ENCODE measurements around the gene MLLT11. TPM values are rescaled to one million over a fixed set of nuclear protein-coding genes. Genes with fewer than 3 reads are reported as not detected.

The MLLT11 gene
- total RNA-seq, 2 donors from 2014 or later = 16.5 to 19.2 TPM

DNA sequence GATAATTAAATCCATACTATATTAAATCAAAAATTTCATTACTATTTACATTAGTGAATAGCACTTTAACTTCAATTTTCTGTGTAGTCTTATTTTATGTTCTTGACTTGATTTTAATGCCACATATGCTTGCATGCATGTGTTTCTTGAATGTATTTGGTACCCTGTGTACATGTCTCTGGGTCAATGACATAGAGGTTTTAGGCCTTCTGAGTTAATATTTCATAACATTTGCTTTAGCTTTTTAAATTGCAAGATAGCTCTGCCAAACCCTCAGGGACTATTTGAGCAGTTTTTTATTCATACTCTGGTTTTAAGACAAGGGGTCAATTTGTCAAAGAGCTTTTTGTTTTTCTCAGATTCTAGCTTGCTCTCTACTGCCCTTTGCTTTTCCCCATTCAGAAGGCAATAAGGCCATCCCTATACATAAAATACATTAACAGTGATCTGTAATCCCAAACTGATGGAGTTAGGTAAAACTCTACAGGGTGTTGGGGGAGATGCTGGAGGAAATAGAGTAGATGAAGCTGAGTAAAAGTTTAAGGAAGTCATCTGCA lies 5.0 kb downstream of the MLLT11 start:
- no peak overlapping the region for H3K4me3 Mint-ChIP-seq

DNA sequence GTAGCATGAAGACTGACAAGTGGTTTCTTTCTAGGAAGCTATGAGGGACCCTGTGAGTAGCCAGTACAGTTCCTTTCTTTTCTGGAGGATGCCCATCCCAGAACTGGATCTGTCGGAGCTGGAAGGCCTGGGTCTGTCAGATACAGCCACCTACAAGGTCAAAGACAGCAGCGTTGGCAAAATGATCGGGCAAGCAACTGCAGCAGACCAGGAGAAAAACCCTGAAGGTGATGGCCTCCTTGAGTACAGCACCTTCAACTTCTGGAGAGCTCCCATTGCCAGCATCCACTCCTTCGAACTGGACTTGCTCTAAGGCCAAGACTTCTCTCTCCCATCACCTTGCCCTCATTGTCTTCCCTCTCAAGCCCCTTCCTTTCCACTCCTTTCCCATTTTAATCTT lies 7.0 kb downstream of the MLLT11 start:
- peaks cover 27% of the 10 kb centered on the region for H3K36me3 Mint-ChIP-seq (ENCODE audit: low read depth)
- no peaks in the 10 kb centered on the region for H3K27me3 ChIP-seq (ENCODE audit: control insufficient read depth, insufficient read depth, low read length, poor library complexity, severe bottlenecking)
- no peak for DNase-seq
- H3K9me3 Mint-ChIP-seq = no peaks in the 10 kb centered on the region
- no peaks in the 10 kb centered on the region for H3K9me3 ChIP-seq (ENCODE audit: control insufficient read depth, low read length)
- H3K4me3 Mint-ChIP-seq = no peak overlapping the region
- H3K9ac ChIP-seq (ENCODE audit: extremely low read depth, low read length, poor library complexity, severe bottlenecking) = no peak overlapping the region
- peaks cover 16% of the 10 kb centered on the region for H3K4me1 Mint-ChIP-seq
- no peak overlapping the region for H3K4me3 ChIP-seq (ENCODE audit: low read length)
- WGBS, 2 experiments (ENCODE audit: insufficient coverage in 1 of 2, insufficient read length in 1 of 2) = 92 to 94% methylated on average over 2 to 4 of the region's 4 CpGs
- TF ChIP-seq, protein P1, sequence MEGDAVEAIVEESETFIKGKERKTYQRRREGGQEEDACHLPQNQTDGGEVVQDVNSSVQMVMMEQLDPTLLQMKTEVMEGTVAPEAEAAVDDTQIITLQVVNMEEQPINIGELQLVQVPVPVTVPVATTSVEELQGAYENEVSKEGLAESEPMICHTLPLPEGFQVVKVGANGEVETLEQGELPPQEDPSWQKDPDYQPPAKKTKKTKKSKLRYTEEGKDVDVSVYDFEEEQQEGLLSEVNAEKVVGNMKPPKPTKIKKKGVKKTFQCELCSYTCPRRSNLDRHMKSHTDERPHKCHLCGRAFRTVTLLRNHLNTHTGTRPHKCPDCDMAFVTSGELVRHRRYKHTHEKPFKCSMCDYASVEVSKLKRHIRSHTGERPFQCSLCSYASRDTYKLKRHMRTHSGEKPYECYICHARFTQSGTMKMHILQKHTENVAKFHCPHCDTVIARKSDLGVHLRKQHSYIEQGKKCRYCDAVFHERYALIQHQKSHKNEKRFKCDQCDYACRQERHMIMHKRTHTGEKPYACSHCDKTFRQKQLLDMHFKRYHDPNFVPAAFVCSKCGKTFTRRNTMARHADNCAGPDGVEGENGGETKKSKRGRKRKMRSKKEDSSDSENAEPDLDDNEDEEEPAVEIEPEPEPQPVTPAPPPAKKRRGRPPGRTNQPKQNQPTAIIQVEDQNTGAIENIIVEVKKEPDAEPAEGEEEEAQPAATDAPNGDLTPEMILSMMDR (conservative IDR thresholded peaks at IDR 0.05) = no peak
- no peak overlapping the region for H3K27ac ChIP-seq (ENCODE audit: low read depth, low read length)
- H3K27ac Mint-ChIP-seq = peak overlapping the region; percentile 1
- no peaks in the 10 kb centered on the region for H3K4me1 ChIP-seq (ENCODE audit: control insufficient read depth, insufficient read depth, low read length)
- H3K27me3 Mint-ChIP-seq (ENCODE audit: insufficient read depth) = no peaks in the 10 kb centered on the region
- H3K36me3 ChIP-seq (ENCODE audit: control insufficient read depth, insufficient read depth, low read length) = peaks cover 53% of the 10 kb centered on the region

More for the DNA sequence above, 5.0 kb downstream of the MLLT11 start:
- no peak overlapping the region for H3K4me3 ChIP-seq (ENCODE audit: low read length)
- no peaks in the 10 kb centered on the region for H3K9me3 ChIP-seq (ENCODE audit: control insufficient read depth, low read length)
- H3K9ac ChIP-seq (ENCODE audit: extremely low read depth, low read length, poor library complexity, severe bottlenecking) = no peak overlapping the region
- peaks cover 20% of the 10 kb centered on the region for H3K4me1 Mint-ChIP-seq
- no peaks in the 10 kb centered on the region for H3K27me3 ChIP-seq (ENCODE audit: control insufficient read depth, insufficient read depth, low read length, poor library complexity, severe bottlenecking)
- peaks cover 27% of the 10 kb centered on the region for H3K36me3 Mint-ChIP-seq (ENCODE audit: low read depth)
- H3K4me1 ChIP-seq (ENCODE audit: control insufficient read depth, insufficient read depth, low read length) = no peaks in the 10 kb centered on the region
- DNase-seq = no peak
- no peaks in the 10 kb centered on the region for H3K27me3 Mint-ChIP-seq (ENCODE audit: insufficient read depth)
- TF ChIP-seq, protein P1 (conservative IDR thresholded peaks at IDR 0.05) = no peak
- peaks cover 53% of the 10 kb centered on the region for H3K36me3 ChIP-seq (ENCODE audit: control insufficient read depth, insufficient read depth, low read length)
- no peak overlapping the region for H3K27ac ChIP-seq (ENCODE audit: low read depth, low read length)
- no peak overlapping the region for H3K27ac Mint-ChIP-seq
- H3K9me3 Mint-ChIP-seq = no peaks in the 10 kb centered on the region

DNA sequence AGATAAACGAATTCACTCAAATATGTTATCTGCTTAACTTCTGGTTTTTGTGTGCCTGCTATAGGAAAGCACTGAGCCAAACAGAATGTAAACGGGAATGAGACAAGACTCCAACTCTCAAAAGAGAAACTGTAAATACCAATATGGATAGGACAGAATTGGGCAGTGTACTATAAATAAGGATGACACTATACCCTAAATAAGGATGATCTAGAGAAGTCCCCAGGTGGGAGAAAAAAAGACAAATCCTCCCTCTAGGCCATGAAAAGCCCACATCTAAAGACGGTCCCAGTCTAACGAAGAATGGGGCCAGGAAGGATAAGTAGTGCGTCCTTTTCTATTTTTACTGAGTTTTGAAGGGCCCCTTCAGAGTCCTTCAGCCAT lies 8.9 kb downstream of the MLLT11 start:
- H3K4me3 Mint-ChIP-seq = peak overlapping the region; percentile 89
- Histone ChIP-seq H3K9ac (ENCODE audit: extremely low read depth, low read length, poor library complexity, severe bottlenecking) (no peak overlapping the region), H3K27me3 (ENCODE audit: control insufficient read depth, insufficient read depth, low read length, poor library complexity, severe bottlenecking) (no peaks in the 10 kb centered on the region), H3K4me3 (ENCODE audit: low read length) (no peak overlapping the region), H3K4me1 (ENCODE audit: control insufficient read depth, insufficient read depth, low read length) (no peaks in the 10 kb centered on the region), H3K9me3 (ENCODE audit: control insufficient read depth, low read length) (no peaks in the 10 kb centered on the region), H3K27ac (ENCODE audit: low read depth, low read length) (peak overlapping the region; percentile 24), H3K36me3 (ENCODE audit: control insufficient read depth, insufficient read depth, low read length) (peaks cover 46% of the 10 kb centered on the region)
- no peak for DNase-seq
- TF ChIP-seq, protein P1 (conservative IDR thresholded peaks at IDR 0.05) = no peak
- 96 to 97% methylated on average over 5 of the region's 5 CpGs for WGBS, 2 experiments (ENCODE audit: insufficient coverage in 1 of 2, insufficient read length in 1 of 2)
- no peaks in the 10 kb centered on the region for H3K9me3 Mint-ChIP-seq
- H3K27ac Mint-ChIP-seq = peak overlapping the region; percentile 46
- peaks cover 16% of the 10 kb centered on the region for H3K4me1 Mint-ChIP-seq
- H3K27me3 Mint-ChIP-seq (ENCODE audit: insufficient read depth) = no peaks in the 10 kb centered on the region
- peaks cover 25% of the 10 kb centered on the region for H3K36me3 Mint-ChIP-seq (ENCODE audit: low read depth)

Data from endodermal cell (in vitro differentiated cells).